Limb (tissue), 2 donors: ENCODE measurements around the gene ATG9A.
A peak's percentile ranks its signal among the peaks of the same experiment; 100 is the strongest.
"Not testable (repeated sequence)": the region's sequence is repeated elsewhere in the genome, so short reads cannot be mapped to it uniquely, and the experiment has no call there.

Source experiments
- DNase-seq, 2 donors: peaks; one replicate each; pipeline ENCODE4 v3.0.0-alpha.2; 2016; ENCODE audit errors: extremely low spot score in 2 of 2

ATG9A gene, protein sequence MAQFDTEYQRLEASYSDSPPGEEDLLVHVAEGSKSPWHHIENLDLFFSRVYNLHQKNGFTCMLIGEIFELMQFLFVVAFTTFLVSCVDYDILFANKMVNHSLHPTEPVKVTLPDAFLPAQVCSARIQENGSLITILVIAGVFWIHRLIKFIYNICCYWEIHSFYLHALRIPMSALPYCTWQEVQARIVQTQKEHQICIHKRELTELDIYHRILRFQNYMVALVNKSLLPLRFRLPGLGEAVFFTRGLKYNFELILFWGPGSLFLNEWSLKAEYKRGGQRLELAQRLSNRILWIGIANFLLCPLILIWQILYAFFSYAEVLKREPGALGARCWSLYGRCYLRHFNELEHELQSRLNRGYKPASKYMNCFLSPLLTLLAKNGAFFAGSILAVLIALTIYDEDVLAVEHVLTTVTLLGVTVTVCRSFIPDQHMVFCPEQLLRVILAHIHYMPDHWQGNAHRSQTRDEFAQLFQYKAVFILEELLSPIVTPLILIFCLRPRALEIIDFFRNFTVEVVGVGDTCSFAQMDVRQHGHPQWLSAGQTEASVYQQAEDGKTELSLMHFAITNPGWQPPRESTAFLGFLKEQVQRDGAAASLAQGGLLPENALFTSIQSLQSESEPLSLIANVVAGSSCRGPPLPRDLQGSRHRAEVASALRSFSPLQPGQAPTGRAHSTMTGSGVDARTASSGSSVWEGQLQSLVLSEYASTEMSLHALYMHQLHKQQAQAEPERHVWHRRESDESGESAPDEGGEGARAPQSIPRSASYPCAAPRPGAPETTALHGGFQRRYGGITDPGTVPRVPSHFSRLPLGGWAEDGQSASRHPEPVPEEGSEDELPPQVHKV

DNA sequence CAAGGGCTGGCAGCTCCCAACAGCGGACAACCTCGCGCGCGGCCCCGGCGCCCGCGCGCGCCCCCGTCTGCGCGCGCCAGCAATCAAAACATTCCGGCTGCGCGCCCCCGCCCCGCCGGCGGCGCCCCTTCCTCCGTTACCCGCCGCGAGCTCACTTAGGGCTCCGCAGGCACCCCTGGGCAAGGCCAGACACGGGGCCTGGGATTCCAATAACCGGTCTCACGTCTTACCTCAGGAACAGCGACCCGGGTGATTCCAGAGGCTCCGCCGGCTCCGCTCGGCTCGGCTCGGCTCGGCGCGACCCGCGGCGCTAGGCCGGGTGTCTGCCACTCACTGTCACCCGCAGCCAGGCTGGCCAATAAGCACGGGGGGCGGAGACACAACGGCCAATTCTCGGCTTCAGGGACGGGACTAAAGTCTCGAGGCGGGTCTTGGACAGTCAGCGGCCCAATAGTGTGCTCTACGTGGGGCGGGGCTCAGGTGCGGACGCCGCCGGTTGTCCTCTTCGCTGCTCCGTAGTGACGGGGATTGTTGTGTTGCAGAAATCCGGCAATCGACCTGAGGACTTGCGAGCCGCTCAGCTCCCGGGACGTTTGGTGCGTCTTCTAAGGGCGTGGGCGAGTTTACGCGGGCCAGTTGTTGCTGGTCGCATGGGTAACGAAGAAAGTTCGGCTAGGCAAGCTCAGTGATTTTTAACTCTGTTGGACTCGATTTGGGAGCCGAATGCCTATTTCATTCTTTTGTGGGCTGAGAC lies at the start of gene ATG9A, which contains the start of gene ANKZF1:
Gene ATG9A, minus strand, starts transcription at position 332 of the 754 bp plus-strand sequence. CDS start 1,612 bp downstream, outside the sequence.
Gene ANKZF1, plus strand, starts transcription at position 502 of the 754 bp plus-strand sequence. CDS start 452 bp downstream, outside the sequence.
- peak; percentile 98 to 99 for DNase-seq

DNA sequence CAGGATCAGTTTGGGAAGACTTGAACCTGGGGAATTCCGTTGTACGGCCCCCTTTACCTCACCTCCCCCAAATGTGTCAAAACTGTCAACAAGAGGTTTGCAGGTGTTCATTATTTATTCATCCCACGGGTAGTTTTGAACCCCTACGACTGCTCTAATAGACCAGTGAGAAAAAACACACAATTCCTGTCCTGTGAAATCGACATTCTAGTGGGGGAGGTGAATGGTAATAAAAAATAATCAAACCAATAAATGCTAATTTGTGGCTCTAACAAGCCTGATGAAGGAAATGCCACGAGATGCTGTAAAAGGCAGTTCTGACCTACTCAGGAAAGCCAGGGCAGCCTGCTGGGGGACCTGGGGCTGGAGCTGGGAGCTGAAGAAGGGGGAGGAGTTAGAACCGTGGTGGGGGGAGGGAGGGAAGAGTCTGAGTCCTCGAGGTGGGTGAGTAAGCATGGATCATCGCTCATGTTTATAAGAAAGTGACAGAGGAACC lies 49.3 kb upstream of the ATG9A start:
- DNase-seq, result no peak

DNA sequence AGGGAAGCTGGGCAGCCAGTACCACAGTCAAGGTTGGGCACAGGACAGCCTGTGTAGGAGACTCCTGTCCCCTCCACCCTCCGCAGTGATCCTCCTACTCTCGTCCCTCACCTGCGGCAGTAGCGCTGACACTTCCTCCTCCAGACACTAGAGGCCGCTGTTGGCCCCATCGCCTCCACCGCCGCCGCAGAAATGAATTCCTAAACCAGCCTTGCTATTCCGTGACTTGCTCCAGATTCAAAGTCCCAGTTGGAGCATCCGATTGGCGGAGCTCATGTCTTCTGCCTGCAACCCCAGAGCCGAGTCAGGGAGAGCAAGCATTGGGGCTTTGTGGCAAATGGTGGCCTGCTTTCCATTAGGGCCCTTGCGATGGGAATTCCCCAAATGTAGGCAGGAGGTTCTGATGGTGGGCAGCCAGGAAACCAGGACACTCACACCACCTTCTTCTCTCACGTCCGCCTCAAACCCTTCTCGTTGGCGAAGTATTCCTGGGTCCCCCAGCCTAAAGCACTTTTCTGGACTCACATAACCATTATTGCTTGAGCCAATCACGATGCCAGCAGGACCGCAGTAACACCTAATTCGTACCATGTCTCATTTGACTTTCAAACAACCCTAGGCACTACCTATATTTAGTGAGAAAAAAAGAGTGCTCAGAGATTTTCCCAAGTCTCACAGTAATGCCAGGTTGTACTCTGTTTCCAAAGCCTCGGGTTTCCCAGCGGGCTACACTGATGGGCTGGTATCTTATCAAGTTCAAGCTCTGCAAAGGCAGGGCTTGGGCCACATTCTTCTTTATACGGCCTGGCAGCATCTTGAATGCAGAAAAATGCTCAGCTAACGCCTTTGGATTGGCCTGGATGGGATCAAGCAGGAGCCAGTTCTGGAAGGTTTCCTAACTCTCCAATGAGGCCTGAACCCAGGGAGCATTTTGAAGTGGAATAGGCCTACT lies 48.5 kb upstream of the ATG9A start:
- DNase-seq, result peak; percentile 88 to 89

DNA sequence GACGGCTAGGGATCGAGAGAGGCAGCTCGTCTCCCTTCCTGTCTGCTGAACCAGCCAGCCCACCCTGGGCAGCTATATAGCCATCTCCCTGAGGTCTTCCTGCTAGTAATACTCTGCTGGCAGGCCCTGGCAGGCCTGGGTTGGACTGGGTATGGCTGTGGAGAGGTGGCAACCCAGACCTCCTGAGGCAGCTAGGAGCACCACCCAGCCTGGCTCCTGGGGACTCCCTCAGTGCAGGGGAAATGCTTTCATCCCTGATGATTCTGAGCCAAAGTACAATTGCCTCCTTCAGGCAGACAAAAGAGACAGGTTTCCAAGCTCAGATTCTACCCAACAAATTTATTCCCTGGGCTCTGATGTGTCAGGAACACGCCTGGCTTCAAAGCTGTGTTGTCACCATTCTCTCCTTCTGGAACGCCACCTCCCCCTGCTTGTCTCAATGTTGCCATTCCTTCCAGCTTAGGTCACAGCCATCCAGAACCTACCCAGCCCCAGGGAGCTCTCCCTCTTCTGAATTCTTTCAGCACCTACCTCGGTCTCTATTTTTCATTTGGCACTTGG lies 45.0 kb upstream of the ATG9A start:
- peak in 1 of 2 donors; percentile 21 for DNase-seq

DNA sequence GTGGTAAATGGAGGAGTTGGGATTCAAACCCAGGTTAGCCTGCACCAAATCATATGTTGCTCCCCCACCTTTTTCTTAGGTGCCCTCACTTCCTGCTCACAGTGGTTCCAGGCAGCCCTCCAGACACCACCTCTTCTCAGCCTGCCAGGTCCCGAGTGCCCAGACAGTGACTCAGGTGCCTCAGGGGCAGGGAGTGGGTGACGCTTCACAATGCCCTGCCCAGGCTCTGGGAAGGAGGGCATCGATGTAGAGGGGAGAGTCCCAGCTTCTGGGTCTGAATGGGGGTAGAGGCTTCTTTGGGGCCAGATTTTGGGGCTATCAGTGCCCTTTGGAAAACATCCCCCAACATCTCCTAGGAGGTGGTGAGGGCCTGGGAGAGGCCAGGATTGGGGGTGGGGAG lies 44.5 kb upstream of the ATG9A start:
- no peak for DNase-seq

DNA sequence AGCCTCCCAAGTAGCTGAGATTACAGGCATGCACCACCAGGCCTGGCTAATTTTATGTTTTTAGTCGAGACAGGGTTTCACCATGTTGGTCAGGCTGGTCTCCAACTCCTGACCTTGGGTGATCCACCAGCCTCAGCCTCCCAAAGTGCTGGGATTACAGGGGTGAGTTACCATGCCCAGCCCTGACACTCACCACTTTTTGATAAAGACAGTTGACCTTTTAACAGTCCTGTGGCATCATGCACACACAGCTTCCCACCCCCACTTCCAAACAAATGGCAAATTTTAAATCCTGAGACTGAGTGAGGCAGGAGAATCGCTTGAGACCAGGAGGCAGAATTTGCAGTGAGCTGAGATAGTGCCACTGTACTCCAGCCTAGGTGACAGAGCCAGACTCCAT lies 43.6 kb upstream of the ATG9A start:
- DNase-seq, result no peak

DNA sequence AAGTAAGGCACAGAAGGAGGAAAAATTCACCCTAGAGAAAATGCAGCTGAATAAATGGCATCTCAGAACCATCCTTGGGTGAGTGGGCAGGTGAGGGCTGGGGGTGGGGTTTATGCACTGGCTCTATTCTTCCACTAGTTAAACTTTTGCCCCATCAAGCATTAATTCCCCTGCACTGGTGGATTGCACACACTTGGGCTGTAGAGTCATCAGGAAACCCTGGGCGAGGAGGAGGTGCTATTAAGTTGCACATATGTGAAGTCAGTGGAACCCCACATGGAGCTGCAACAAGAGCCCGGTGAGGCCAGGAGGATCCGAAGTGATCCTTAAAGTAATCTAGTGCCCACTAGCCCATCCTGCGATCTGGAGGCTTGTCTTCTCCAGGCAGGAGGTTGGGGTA lies 42.9 kb upstream of the ATG9A start:
- no peak for DNase-seq

DNA sequence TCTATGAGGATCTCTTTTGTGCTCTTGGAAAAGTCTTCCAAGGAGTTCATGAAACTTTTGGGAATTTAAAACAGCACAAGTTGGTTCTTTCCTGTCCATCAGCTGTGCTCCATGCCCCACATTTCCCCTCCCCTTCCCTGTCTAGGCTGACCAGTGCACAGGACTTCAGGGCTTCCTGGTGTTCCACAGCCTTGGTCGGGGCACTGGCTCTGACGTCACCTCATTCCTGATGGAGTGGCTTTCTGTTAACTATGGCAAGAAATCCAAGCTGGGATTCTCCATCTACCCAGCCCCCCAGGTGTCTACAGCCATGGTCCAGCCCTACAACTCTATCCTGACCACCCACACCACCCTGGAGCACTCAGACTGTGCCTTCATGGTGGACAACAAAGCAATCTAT lies 41.6 kb upstream of the ATG9A start:
- DNase-seq, result no peak

DNA sequence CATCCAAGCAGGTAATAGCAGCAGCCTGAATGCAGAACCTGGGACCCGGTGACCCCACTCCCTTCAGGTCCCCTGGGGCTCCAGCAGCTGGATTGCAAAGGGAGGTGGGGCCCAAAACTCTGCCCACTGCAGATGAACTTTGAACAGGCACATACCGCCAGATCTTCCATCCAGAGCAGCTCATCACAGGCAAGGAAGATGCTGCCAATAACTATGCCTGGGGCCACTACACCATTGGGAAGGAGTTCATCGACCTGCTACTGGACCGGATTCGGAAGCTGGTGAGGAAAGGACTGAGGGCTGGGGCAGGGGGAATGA lies 40.6 kb upstream of the ATG9A start:
- DNase-seq, result no peak

DNA sequence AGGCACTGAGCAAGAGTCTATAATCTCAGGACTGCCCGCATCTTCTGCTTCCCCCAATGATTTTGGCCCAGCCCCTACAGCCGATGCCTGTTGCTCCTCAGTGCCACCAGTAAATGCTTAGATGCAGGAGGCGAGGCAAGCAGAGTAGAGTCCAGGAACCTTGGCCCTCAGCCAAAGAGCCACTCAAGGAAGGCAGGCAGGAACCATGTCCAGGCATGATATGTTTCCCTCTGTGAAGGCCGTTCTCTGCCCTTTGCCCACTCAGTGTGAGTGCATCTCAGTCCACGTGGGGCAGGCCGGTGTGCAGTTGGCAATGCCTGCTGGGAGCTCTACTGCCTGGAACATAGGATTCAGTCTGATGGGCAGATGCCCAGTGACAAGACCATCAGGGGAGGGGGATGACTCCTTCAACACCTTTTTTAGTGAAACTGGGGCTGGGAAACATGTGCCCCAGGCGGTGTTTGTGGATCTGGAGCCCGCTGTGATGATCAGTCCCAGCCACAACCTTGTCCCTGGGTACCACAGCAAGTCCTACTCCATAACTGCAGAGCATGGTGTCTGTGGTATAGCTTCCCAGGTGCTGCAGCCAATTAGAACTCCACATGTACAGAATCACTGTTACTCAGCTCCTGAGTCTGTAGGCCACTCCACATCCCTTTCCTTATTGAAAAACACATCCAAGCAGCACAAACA lies 40.1 kb upstream of the ATG9A start:
- DNase-seq, result no peak

DNA sequence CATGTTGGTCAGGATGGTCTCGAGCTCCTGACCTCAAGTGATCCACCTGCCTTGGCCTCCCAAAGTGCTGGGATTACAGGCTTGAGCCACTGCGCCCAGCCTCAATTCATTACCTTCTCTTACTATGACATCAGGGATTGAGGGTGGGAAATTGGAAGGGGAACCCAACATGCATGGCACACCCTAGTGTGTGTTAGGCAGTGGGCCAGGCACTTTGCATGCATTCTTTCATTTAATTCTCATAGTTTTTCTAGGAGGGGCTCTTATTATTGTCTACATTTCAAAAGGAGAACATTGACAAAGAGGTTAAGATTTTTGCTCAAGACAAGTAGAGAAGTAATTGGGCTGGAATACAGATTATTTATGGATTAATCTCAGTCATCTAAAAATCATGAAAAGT lies 38.9 kb upstream of the ATG9A start:
- DNase-seq, result no peak

DNA sequence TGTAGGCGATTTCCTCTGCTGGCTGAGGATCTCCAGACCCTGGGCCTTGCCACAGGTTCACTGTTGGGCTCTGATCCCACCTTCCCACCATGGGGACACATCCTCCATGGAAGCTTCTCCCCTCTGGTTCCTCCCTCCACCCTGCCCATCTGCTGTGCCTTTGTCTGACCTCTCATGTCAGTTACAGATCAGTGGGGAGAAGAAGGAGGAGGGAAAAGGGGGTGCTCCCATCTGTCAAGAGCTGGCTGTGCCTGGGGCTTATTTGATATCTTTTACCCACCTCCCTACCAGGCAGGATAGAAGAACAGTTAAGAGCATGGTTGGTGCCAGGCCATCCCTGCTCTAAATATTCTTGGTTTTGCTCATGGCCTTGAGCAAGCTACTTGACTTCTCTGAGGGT lies 37.5 kb upstream of the ATG9A start:
- no peak for DNase-seq

DNA sequence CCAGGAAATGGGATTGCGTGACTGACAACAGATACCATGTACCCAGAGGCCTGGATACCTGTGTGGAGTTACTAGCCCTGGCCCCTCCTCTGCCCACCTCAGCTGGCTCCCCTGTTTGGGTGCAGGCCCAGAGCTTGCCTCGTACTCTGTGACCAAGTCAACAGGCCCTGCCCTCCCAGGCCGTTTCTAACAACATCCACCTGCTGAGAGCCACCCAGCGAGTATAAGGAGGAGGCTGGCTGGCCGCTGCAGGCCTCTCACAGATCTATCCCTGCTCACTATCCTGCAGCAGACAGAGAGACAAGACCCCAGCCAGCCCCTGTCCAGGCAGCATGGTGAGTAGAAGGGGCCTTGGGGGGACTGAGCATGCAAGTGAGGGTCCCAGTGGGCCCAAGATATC lies 36.8 kb upstream of the ATG9A start:
- DNase-seq, result no peak

DNA sequence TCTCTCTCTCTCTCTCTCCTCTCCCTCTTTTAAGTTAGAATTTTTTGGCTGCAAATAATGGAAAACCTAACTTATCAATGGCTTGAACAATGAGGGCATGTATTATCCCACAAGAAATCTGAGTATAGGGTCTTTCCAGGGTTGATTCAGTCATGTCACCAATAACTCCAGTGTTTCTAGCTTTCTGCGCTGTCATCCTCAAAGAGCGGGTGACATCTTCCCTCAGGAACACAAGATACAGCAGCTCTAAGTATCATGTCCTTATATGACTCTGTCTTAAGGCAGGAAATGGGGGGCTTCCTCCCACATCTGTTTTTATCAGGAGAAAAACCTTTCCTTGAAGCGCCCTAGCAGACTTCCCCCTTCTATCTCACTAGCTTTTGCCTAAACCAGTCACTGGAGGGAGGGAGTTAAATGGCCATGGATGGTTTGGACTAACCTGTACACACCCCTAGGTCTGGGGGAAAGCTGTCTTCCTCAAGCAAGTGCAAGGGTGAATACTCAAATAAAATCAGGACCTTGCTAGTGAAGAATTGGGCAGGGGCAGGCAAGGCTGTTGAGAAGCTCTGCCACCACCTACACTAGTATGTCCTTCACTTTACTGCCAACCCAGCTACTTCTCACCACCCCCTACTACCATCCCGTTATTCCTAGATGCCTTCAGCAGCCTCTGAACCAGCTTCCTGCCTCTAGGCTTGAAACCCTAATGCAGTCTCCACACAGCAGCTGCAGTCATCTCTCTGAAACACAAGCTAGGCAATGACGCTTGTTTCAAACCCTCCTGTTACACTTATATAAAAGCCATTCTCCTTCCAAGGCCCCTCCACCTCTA lies 31.8 kb upstream of the ATG9A start:
- DNase-seq, result no peak

DNA sequence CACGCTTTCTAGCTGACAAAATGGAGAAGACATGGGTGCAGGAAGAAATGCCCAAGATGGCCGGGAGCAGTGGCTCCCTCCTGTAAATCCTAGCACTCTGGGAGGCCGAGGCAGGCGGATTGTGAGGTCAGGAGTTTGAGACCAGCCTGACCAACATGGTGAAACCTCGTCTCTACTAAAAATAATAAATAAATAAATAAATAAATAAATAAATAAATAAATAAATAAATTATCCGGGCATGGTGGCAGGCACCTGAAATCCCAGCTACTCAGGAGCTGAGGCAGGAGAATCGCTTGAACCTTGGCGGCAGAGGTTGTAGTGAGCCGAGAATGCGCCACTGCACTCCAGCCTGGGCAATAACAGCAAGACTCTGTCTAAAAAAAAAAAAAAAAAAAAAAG lies 29.5 kb upstream of the ATG9A start:
- not testable (repeated sequence) for DNase-seq

DNA sequence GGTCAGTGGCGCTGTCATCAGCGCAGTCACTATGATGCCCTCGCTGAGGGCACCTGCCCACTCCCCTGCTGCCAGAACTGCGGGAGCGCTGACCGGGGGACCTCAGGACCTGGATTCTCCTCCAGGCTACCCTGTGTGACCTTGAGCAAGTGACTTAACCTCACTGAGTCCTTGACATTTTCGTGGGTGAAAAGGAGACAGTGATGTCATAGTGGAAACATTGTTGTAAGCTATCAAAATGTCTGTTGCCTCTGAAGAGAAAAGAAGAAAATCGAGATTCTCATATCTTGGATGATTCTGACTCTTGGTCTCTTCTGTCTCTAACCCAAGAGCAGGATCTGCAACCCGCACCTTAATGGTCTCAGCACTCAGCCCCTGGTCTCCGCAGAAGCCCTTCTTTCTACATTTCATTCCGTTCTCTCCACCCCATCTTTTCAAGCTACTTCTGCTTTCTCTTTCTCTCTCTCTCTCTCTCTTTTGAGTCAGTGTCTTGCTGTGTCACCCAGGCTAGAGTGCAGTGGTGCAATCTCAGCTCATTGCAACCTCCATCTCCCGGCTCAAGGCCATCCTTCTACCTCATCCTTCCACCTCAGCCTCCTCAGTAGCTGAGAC lies 25.3 kb upstream of the ATG9A start:
- no peak for DNase-seq

DNA sequence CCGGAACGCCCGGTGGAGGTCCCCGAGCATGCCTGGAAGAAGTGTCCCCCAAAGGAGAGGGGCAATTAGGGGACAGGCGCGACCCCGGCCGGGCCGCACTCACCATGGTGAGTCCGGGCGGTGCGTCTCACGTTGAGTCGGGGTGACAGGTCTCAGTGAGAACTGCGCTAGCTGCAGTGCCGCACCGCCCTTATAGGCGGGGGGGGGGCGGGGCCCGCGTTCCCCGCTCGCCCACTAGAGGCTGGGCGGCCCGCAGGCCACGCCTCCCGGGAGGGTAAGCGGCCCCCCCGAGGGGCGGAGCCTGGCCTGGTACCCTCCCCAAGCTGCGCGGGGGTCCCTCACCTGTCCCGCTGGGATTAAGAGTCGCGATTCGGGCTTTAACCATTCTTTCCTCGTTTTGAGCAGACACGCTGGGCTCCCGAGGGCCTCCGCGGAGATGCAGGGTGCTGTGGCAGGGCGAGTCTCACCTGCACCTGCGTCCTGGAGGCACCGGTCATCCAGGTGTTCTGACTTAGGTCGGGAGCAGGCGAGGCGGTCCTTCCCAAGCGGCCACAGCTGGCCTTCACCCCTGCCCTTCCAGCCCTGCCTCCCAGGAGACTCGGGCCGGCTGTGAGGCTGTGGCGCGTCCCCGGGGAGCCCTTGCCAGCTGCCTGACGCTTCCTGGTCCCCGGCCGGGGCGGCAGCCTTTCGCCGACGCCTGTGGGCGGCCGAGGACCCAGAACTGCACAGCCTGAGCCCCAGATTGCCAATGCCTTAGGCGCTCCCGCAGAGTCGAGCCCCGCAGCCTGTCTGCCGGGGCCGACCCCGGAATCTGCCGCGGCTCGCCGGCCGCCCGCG lies 24.5 kb upstream of the ATG9A start, which contains the start of gene TUBA4A:
Gene TUBA4A, minus strand, starts transcription at position 166 of the 837 bp plus-strand sequence. Its CDS starts 60 bp downstream, at position 106.
- peak; percentile 26 to 74 for DNase-seq
